Mesothelial cell of epicardium (in vitro differentiated cells): ENCODE measurements around the gene TMEM154. TPM values are rescaled to one million over a fixed set of nuclear protein-coding genes. Genes with fewer than 3 reads are reported as not detected.

Experiments
- DNase-seq, 2 experiments: peaks; one replicate each; pipeline ENCODE4 v3.0.0; 2021; ENCODE audit warnings: low spot score in 2 of 2; ENCODE audit not compliant: unreplicated experiment in 2 of 2
- H3K27ac Mint-ChIP-seq: 2 replicates; pipeline ENCODE4 v1.8.0; 2021; ENCODE audit warnings: mixed read lengths
- H3K27me3 Mint-ChIP-seq: 2 replicates; pipeline ENCODE4 v1.8.0; 2021; ENCODE audit warnings: low read depth, mixed read lengths
- H3K36me3 Mint-ChIP-seq: 2 replicates; pipeline ENCODE4 v1.8.0; 2021; ENCODE audit warnings: mixed read lengths
- H3K4me1 Mint-ChIP-seq: 2 replicates; pipeline ENCODE4 v1.8.0; 2021; ENCODE audit warnings: mixed read lengths
- H3K4me3 Mint-ChIP-seq: 2 replicates; pipeline ENCODE4 v1.8.0; 2021; ENCODE audit warnings: mild to moderate bottlenecking, moderate library complexity, mixed read lengths
- H3K9me3 Mint-ChIP-seq: 2 replicates; pipeline ENCODE4 v1.8.0; 2021; ENCODE audit warnings: mixed read lengths
- total RNA-seq: library from RNA; stranded (reverse); gene quantifications from 3 replicates; pipeline ENCODE4 v1.2.1, GENCODE V29; 2021
- TF ChIP-seq, protein P1 (sequence below): fragments of 200-600 bp; sonication (generic); IDR thresholded peaks from one replicate; pipeline ENCODE4 v1.5.0; 2021; ENCODE audit warnings: antibody characterized with exemption; ENCODE audit not compliant: unreplicated experiment

TMEM154 gene
- total RNA-seq, 1 donor from 2014 or later, result 0.98 TPM

DNA sequence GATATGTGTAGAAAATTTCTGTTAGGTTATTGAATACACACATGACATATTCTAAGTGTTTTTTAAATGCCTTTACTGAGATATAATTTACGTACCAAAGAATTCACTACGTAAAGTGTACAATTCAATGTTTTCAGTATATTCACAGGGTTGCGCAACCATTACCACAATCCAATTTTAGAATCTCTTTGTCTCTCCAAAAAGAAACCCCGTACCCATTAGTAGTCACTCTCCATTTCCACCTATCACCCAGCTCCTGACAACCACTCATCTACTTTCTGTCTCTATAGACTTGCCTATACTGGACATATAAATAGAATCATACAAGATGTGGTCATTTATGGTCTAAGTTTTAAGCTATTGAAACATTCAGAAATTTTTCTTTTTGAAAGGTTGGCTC lies 90.9 kb downstream of the TMEM154 start:
- Mint-ChIP-seq H3K27me3 (peaks cover 2% of the 10 kb centered on the region), H3K4me1 (peaks cover 34% of the 10 kb centered on the region), H3K36me3 (no peaks in the 10 kb centered on the region), H3K9me3 (peaks cover 7% of the 10 kb centered on the region), H3K4me3 (no peak overlapping the region), H3K27ac (no peak overlapping the region)
- DNase-seq, result no peak
- TF ChIP-seq, protein P1, sequence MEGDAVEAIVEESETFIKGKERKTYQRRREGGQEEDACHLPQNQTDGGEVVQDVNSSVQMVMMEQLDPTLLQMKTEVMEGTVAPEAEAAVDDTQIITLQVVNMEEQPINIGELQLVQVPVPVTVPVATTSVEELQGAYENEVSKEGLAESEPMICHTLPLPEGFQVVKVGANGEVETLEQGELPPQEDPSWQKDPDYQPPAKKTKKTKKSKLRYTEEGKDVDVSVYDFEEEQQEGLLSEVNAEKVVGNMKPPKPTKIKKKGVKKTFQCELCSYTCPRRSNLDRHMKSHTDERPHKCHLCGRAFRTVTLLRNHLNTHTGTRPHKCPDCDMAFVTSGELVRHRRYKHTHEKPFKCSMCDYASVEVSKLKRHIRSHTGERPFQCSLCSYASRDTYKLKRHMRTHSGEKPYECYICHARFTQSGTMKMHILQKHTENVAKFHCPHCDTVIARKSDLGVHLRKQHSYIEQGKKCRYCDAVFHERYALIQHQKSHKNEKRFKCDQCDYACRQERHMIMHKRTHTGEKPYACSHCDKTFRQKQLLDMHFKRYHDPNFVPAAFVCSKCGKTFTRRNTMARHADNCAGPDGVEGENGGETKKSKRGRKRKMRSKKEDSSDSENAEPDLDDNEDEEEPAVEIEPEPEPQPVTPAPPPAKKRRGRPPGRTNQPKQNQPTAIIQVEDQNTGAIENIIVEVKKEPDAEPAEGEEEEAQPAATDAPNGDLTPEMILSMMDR, result no peak

DNA sequence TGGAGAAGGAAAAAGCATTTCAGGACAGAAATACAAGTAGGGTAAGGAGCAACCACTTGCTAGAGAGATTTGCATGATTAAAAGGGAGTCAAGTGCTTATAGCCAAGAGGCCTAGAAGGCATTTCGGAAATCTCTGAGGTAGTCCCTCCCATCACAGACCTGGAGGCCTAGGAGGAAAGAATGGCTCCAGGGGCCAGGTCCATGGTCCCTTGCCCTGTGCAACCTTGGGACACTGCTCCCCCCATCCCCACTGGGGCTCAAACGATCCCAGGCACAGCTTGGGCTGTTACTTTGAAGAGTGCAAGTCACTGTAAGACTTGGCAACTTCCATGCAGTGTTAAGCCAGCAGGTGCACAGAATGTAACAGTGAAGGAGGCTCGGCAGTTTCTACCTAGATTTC lies 92.7 kb downstream of the TMEM154 start:
- Mint-ChIP-seq H3K9me3 (peaks cover 11% of the 10 kb centered on the region), H3K36me3 (no peaks in the 10 kb centered on the region), H3K27me3 (no peaks in the 10 kb centered on the region), H3K27ac (no peak overlapping the region), H3K4me3 (no peak overlapping the region), H3K4me1 (peaks cover 34% of the 10 kb centered on the region)
- TF ChIP-seq, protein P1, result no peak
- no peak for DNase-seq

DNA sequence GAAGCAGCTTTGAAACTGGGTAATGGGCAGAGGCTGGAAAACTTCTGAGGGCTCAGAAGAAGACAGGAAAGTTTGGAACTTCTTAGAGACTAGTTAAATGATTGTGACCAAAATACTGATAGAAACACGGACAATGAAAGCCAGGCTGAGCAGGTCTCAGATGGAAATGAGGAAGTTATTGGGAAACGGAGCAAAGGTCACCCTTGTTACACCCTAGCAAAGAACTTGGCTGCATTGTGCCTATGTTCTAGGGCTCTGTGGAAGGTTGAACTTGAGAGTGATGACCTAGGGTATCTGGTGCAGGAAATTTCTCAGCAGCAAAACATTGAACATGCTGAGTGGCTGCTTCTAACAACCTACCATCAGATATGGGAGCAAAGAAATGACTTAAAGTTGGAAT lies 93.1 kb downstream of the TMEM154 start:
- no peak for DNase-seq
- H3K9me3 Mint-ChIP-seq, result peaks cover 11% of the 10 kb centered on the region
- H3K4me3 Mint-ChIP-seq, result no peak overlapping the region
- no peaks in the 10 kb centered on the region for H3K36me3 Mint-ChIP-seq
- TF ChIP-seq, protein P1, result no peak
- H3K27me3 Mint-ChIP-seq, result no peaks in the 10 kb centered on the region
- peaks cover 33% of the 10 kb centered on the region for H3K4me1 Mint-ChIP-seq
- no peak overlapping the region for H3K27ac Mint-ChIP-seq

DNA sequence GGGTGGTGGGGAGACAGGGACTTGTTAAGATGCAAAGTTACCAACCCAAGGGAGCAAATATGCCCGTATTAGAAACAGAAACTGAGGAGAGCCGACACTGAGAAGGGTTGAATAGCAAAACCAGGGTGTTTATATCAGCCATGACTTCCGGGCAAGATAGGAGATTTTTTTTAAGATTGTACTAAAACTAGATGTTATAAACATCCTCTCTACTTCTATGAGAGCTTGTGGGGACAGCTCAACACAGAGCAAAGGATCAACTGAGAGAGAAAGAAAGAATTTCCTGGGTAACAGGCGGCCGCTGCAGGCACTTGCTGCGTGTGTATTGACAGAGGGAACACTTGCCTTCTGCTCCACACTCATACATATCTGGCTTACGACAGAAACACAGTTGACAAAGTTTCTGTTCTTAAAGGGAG lies 94.8 kb downstream of the TMEM154 start:
- no peak for DNase-seq
- Mint-ChIP-seq H3K4me3 (no peak overlapping the region), H3K4me1 (peaks cover 17% of the 10 kb centered on the region), H3K9me3 (peaks cover 11% of the 10 kb centered on the region), H3K27ac (no peak overlapping the region), H3K36me3 (no peaks in the 10 kb centered on the region), H3K27me3 (no peaks in the 10 kb centered on the region)
- TF ChIP-seq, protein P1, result no peak

DNA sequence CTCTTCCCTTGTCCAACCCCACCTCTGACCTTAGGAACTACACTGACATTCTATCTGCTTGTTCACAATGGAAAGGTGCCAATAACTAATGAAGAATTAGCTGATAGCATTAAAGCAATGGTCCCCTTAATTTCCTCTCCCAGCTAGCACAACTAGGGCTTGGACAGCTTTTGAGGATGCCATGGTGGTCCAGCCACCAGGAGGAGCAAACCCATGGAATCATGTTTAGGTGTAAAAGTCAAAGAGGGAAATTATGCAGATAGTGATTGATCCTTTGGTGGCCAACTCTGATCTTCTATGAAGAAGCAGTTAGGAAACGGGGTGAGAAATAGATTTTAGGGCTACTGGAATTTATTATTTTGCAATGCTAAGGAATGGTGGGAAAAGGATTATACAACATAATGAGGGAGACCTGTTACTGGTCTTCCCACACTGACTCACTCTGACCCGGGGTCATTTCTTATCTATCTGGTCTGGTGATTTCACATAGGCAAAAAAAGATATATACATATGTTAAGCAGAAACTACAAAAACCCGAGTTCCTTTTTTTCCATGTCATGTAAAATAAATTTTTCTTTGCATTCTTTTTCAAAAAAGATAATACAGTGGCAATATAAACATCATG lies 98.1 kb downstream of the TMEM154 start:
- H3K9me3 Mint-ChIP-seq, result peaks cover 6% of the 10 kb centered on the region

More for the DNA sequence above, 98.1 kb downstream of the TMEM154 start:
- Mint-ChIP-seq H3K27ac (no peak overlapping the region), H3K4me3 (no peak overlapping the region), H3K4me1 (peaks cover 9% of the 10 kb centered on the region), H3K36me3 (no peaks in the 10 kb centered on the region), H3K27me3 (no peaks in the 10 kb centered on the region)
- DNase-seq, result no peak
- TF ChIP-seq, protein P1, result no peak
